OCI-LY3 (cell line): ENCODE measurements around the gene VAMP5.
"Not testable (repeated sequence)": the region's sequence is repeated elsewhere in the genome, so short reads cannot be mapped to it uniquely, and the experiment has no call there.

ENCODE experiments used
- EZH2phosphoT487 ChIP-seq: fragments of 200-600 bp; shearing (Covaris generic); IDR thresholded peaks from 2 replicates; pipeline ENCODE4 v1.6.1; 2018; ENCODE audit warnings: antibody characterized with exemption, mixed run types, low read depth
- TF ChIP-seq, protein P1 (sequence below): fragments of 200-600, 300-600 bp; sonication (generic); IDR thresholded peaks from 2 replicates; pipeline ENCODE4 v1.5.1; 2014; ENCODE audit warnings: antibody characterized with exemption, low read length, low read depth

DNA sequence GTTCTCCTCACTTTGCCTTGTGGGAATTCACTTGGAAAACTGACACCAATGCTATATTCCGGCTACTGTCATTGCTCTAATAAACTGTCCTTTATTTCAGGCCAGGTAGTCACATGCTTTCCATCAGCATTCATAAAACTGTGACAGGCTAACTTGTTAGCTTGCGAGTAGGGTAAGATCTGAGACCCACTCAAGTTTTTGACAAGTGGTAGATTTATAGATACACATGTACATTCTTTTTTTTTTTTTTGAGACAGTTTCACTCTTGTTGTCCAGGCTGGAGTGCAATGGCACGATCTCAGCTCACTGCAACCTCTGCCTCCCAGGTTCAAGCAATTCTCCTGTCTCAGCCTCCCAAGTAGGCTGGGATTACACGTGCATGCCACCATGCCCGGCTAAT is 33.5 kb downstream of the VAMP5 start:
- TF ChIP-seq, protein P1, sequence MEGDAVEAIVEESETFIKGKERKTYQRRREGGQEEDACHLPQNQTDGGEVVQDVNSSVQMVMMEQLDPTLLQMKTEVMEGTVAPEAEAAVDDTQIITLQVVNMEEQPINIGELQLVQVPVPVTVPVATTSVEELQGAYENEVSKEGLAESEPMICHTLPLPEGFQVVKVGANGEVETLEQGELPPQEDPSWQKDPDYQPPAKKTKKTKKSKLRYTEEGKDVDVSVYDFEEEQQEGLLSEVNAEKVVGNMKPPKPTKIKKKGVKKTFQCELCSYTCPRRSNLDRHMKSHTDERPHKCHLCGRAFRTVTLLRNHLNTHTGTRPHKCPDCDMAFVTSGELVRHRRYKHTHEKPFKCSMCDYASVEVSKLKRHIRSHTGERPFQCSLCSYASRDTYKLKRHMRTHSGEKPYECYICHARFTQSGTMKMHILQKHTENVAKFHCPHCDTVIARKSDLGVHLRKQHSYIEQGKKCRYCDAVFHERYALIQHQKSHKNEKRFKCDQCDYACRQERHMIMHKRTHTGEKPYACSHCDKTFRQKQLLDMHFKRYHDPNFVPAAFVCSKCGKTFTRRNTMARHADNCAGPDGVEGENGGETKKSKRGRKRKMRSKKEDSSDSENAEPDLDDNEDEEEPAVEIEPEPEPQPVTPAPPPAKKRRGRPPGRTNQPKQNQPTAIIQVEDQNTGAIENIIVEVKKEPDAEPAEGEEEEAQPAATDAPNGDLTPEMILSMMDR: not testable (repeated sequence)
- not testable (repeated sequence) for TF ChIP-seq EZH2phosphoT487
